Esophagus muscularis mucosa (tissue), 4 donors: ENCODE results near the gene WDR27.
A peak's percentile ranks its signal among the peaks of the same experiment; 100 is the strongest.

ENCODE experiments used
- CTCF ChIP-seq, 3 experiments: fragments of 200-600 bp in 2 of 3; fragments of 450-650 bp in 1 of 3; sonication (generic) in 2 of 3; IDR thresholded peaks; one replicate each; pipeline ENCODE4 v1.5.1; 2017 to 2019; ENCODE audit warnings: antibody characterized with exemption in 3 of 3, mild to moderate bottlenecking in 2 of 3, moderate library complexity in 1 of 3
- EP300 ChIP-seq: sonication (generic); formaldehyde crosslinking; IDR thresholded peaks from one replicate; pipeline ENCODE4 v1.6.1; 2017; ENCODE audit warnings: antibody characterized with exemption
- POLR2A ChIP-seq: fragments of 450-650 bp; IDR thresholded peaks from one replicate; pipeline ENCODE4 v1.6.1; 2017; ENCODE audit warnings: antibody characterized with exemption, moderate library complexity, mild to moderate bottlenecking, low read depth
- POLR2AphosphoS5 ChIP-seq, 2 donors: sonication (generic); formaldehyde crosslinking; IDR thresholded peaks; one replicate each; pipeline ENCODE4 v1.6.1; 2017; ENCODE audit warnings: antibody characterized with exemption in 2 of 2

GRCh38 chr6:169722362-169723199, 20.8 kb upstream of the WDR27 start:
- TF ChIP-seq POLR2AphosphoS5 (IDR thresholded peaks at IDR 0.05), result peak in 1 of 2 donors; percentile 37
- TF ChIP-seq CTCF (IDR thresholded peaks at IDR 0.05), result no peak
- TF ChIP-seq POLR2A, result no peak
- TF ChIP-seq EP300, result no peak
